GM12878 (cell line): Measurements from ENCODE around the gene SLC35F2. TPM values are rescaled to one million over a fixed set of nuclear protein-coding genes. Genes with fewer than 3 reads are reported as not detected.

Source experiments
- ATAC-seq: fragments of 200-7000 bp; cut with Tn5 transposase; 3 replicates; pipeline ENCODE4 v1.9.1; 2020; ENCODE audit warnings: mild to moderate bottlenecking, moderate library complexity
- BruUV-seq: library from RNA; stranded (reverse); fragments of 400-500 nt; replicated peaks from 2 replicates; lab custom pipeline; 2021; lab: Mats Ljungman, UMichigan
- CTCF ChIA-PET: fragments of 300-600 bp; sonication (Branson Sonifier 250); formaldehyde crosslinking; extraction: SDS; loops from one replicate; lab custom pipeline; 2021; ENCODE audit warnings: inconsistent platforms; lab: Yijun Ruan, JAX
- POLR2A ChIA-PET: fragments of 350-600 bp; formaldehyde crosslinking; extraction: SDS; loops from one replicate; lab custom pipeline; 2021; ENCODE audit warnings: inconsistent platforms; lab: Charles Lee
- RAD21 ChIA-PET: fragments of 300-600 bp; sonication (Branson Sonifier 250); formaldehyde crosslinking; loops from one replicate; lab custom pipeline; 2023; ENCODE audit warnings: antibody characterized with exemption; ENCODE audit not compliant: unreplicated experiment; lab: Charles Lee
- SMC1A ChIA-PET: fragments of 300-600 bp; sonication (Branson Sonifier 250); formaldehyde crosslinking; loops from one replicate; lab custom pipeline; 2023; ENCODE audit not compliant: unreplicated experiment, uncharacterized antibody; lab: Charles Lee
- DNase-seq: peaks from one replicate; pipeline ENCODE4 v3.0.0-alpha.2; 2011; ENCODE audit warnings: low read depth, low spot score
- FAIRE-seq: peaks from 3 replicates; lab custom pipeline; 2011; peaks lifted over from hg19 to GRCh38; lab: Jason Lieb, UNC
- H2AFZ ChIP-seq: 2 replicates; pipeline ENCODE4 v1.6.0; 2011; ENCODE audit warnings: low read depth, low read length, control low read depth; ENCODE audit not compliant: control insufficient read depth
- H3K27ac ChIP-seq: 2 replicates; pipeline ENCODE4 v1.5.1; 2011; ENCODE audit warnings: control low read depth; ENCODE audit not compliant: control insufficient read depth, insufficient read depth
- H3K27me3 ChIP-seq, 2 experiments: replicated peaks in 1 of 2; 2 replicates each; pipeline versions ENCODE4 v1.6.0 to v1.6.1; 2011; ENCODE audit warnings: low read length in 1 of 2; ENCODE audit not compliant: control insufficient read depth in 2 of 2, insufficient read depth in 2 of 2
- H3K36me3 ChIP-seq, 2 experiments: 2 replicates each; pipeline ENCODE4 v1.5.1; 2011; ENCODE audit warnings: low read length in 1 of 2; ENCODE audit not compliant: control insufficient read depth in 2 of 2, insufficient read depth in 2 of 2
- H3K4me1 ChIP-seq: 2 replicates; pipeline ENCODE4 v1.6.1; 2011; ENCODE audit warnings: mild to moderate bottlenecking, low read length, moderate library complexity, mixed read lengths; ENCODE audit not compliant: control insufficient read depth, insufficient read depth
- H3K4me2 ChIP-seq: 2 replicates; pipeline ENCODE4 v1.6.0; 2011; ENCODE audit warnings: control low read depth; ENCODE audit not compliant: control insufficient read depth, insufficient read depth
- H3K4me3 ChIP-seq: fragments of 200-600 bp; sonication (generic); 2 replicates; pipeline ENCODE4 v1.5.1; 2016
- H3K79me2 ChIP-seq: 2 replicates; pipeline ENCODE4 v1.6.0; 2011; ENCODE audit warnings: low read length; ENCODE audit not compliant: control insufficient read depth, insufficient read depth
- H3K9ac ChIP-seq: 2 replicates; pipeline ENCODE4 v1.8.0; 2011; ENCODE audit warnings: low read length, control low read depth, mixed read lengths; ENCODE audit not compliant: control insufficient read depth, insufficient read depth
- H3K9me3 ChIP-seq: replicated peaks from 3 replicates; pipeline ENCODE4 v1.5.1; 2011; ENCODE audit warnings: mild to moderate bottlenecking, low read length; ENCODE audit not compliant: control insufficient read depth, insufficient read depth
- H4K20me1 ChIP-seq: 2 replicates; pipeline ENCODE4 v1.6.0; 2011; ENCODE audit not compliant: control insufficient read depth, insufficient read depth
- EED ChIP-seq: sonication (generic); IDR thresholded peaks from 2 replicates; pipeline ENCODE4 v1.6.1; 2016; ENCODE audit warnings: antibody characterized with exemption, low read depth
- ESRRA ChIP-seq: IDR thresholded peaks from 2 replicates; pipeline ENCODE4 v1.6.1; 2012; ENCODE audit warnings: mild to moderate bottlenecking, low read length, improper control_type of control experiment
- HCFC1 ChIP-seq: fragments of 150-350 bp; IDR thresholded peaks from 2 replicates; pipeline ENCODE4 v1.6.1; 2014; ENCODE audit warnings: low read length
- IRF5 ChIP-seq: fragments of 450-650 bp; IDR thresholded peaks from 2 replicates; pipeline ENCODE4 v1.6.1; 2017; ENCODE audit warnings: borderline replicate concordance
- JUNB ChIP-seq: IDR thresholded peaks from 2 replicates; pipeline ENCODE4 v1.6.1; 2016; ENCODE audit warnings: antibody characterized with exemption, mild to moderate bottlenecking
- PAX5 ChIP-seq: IDR thresholded peaks from 2 replicates; pipeline ENCODE4 v1.6.1; 2011; ENCODE audit warnings: low read depth, low read length, borderline replicate concordance
- YBX1 ChIP-seq: fragments of 450-650 bp; IDR thresholded peaks from 2 replicates; pipeline ENCODE4 v1.6.1; 2016; ENCODE audit warnings: antibody characterized with exemption
- WGBS: methylation state at CpG from one replicate; pipeline ENCODE4 v1.1.6; 2016; ENCODE audit warnings: low lambda C conversion rate; ENCODE audit not compliant: insufficient replicate concordance, insufficient coverage; ENCODE audit errors: missing lambda C conversion rate; 5-methylcytosine and 5-hydroxymethylcytosine counted together
- in situ Hi-C: fragments of 300-500 bp; cut with MboI; formaldehyde crosslinking; loops from 9 replicates; pipeline ENCODE4 v1.14.3; 2018; ENCODE audit warnings: mixed read lengths
- intact Hi-C: fragments of 100-400 bp; cut with micrococcal nuclease; formaldehyde crosslinking; loops from one replicate; pipeline ENCODE4 v1.14.2; 2022; ENCODE audit not compliant: unreplicated experiment
- polyA plus RNA-seq, 11 experiments: library from polyadenylated mRNA; depleted of rRNA in 4 of 11; unstranded in 6 of 11; stranded (reverse) in 5 of 11; fragments of >200 nt; fragmentation: Nextera tagmentation in 4 of 11; fragmentation: Illumina TruSeq in 1 of 11; extraction: Ambion mirVana in 4 of 11; extraction: Trizol in 1 of 11; gene quantifications; 1 replicate in 1 of 11; 2 replicates in 10 of 11; pipeline versions ENCODE4 v1.2.1 to v1.2.3, GENCODE V29; 2011 to 2016; ENCODE audit warnings: inconsistent platforms in 2 of 11, missing spikeins in 2 of 11, low read depth in 1 of 11
- total RNA-seq, 4 experiments: library from RNA; depleted of rRNA in 3 of 4; stranded (reverse); fragments of >200 nt in 3 of 4; fragmentation: Illumina TruSeq in 1 of 4; extraction: Trizol in 1 of 4; gene quantifications; 2 replicates each; pipeline versions ENCODE4 v1.2.1 to v1.2.3, GENCODE V29; 2013 to 2021
- TF ChIP-seq, protein P1 (sequence below): IDR thresholded peaks from 2 replicates; pipeline ENCODE4 v1.6.1; 2012; ENCODE audit warnings: low read depth, low read length, improper control_type of control experiment
- TF ChIP-seq, protein P2 (sequence below): IDR thresholded peaks from 2 replicates; pipeline ENCODE4 v1.6.1; 2012; ENCODE audit warnings: low read depth, low read length, improper control_type of control experiment
- TF ChIP-seq, protein P3 (sequence below): fragments of 450-650 bp; IDR thresholded peaks from 2 replicates; pipeline ENCODE4 v1.6.1; 2017; ENCODE audit warnings: mild to moderate bottlenecking, moderate library complexity

The SLC35F2 gene
- total and polyA plus RNA-seq, 10 of the 15 experiments (the other 5 are each of a cell fraction or from before 2014, with no cell fraction given), result 15.2 to 48.8 (median 40.1) TPM

DNA sequence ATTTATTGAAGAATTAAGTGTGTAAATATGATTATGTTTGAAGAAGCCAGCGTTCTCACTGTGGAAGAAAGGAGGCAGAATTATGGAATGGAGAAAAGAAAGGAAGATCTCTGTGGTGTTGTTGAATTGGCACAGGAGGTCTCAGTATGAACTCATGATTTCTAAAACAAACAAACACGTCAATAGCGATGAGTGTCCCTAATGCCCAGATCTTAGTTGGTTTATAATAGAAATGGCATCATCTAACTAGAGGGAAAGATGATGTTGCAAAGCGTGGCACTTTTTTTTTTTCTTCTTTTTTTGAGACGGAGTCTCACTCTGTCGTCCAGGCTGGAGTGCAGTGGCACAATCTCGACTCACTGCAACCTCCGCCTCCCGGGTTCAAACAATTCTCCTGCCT is 107.5 kb downstream of the SLC35F2 start:
- FAIRE-seq, result no peak
- Histone ChIP-seq H3K27me3 (no peaks in the 10 kb centered on the region; a peak in 1 of 4 replicates), H4K20me1 (no peaks in the 10 kb centered on the region), H3K9me3 (no peaks in the 10 kb centered on the region), H3K9ac (no peak overlapping the region)
- CTCF ChIA-PET, result no interaction called here
- SMC1A ChIA-PET, result no interaction called here
- in situ Hi-C loops, result no loop called here
- 62% methylated on average over 9 of the region's 9 CpGs for WGBS
- ATAC-seq, result no peak
- TF ChIP-seq EED, result no peak
- TF ChIP-seq PAX5, result no peak
- TF ChIP-seq YBX1, result no peak
- TF ChIP-seq, protein P1, sequence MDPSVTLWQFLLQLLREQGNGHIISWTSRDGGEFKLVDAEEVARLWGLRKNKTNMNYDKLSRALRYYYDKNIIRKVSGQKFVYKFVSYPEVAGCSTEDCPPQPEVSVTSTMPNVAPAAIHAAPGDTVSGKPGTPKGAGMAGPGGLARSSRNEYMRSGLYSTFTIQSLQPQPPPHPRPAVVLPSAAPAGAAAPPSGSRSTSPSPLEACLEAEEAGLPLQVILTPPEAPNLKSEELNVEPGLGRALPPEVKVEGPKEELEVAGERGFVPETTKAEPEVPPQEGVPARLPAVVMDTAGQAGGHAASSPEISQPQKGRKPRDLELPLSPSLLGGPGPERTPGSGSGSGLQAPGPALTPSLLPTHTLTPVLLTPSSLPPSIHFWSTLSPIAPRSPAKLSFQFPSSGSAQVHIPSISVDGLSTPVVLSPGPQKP, result no peak
- TF ChIP-seq, protein P2, sequence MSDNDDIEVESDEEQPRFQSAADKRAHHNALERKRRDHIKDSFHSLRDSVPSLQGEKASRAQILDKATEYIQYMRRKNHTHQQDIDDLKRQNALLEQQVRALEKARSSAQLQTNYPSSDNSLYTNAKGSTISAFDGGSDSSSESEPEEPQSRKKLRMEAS, result no peak
- TF ChIP-seq, protein P3, sequence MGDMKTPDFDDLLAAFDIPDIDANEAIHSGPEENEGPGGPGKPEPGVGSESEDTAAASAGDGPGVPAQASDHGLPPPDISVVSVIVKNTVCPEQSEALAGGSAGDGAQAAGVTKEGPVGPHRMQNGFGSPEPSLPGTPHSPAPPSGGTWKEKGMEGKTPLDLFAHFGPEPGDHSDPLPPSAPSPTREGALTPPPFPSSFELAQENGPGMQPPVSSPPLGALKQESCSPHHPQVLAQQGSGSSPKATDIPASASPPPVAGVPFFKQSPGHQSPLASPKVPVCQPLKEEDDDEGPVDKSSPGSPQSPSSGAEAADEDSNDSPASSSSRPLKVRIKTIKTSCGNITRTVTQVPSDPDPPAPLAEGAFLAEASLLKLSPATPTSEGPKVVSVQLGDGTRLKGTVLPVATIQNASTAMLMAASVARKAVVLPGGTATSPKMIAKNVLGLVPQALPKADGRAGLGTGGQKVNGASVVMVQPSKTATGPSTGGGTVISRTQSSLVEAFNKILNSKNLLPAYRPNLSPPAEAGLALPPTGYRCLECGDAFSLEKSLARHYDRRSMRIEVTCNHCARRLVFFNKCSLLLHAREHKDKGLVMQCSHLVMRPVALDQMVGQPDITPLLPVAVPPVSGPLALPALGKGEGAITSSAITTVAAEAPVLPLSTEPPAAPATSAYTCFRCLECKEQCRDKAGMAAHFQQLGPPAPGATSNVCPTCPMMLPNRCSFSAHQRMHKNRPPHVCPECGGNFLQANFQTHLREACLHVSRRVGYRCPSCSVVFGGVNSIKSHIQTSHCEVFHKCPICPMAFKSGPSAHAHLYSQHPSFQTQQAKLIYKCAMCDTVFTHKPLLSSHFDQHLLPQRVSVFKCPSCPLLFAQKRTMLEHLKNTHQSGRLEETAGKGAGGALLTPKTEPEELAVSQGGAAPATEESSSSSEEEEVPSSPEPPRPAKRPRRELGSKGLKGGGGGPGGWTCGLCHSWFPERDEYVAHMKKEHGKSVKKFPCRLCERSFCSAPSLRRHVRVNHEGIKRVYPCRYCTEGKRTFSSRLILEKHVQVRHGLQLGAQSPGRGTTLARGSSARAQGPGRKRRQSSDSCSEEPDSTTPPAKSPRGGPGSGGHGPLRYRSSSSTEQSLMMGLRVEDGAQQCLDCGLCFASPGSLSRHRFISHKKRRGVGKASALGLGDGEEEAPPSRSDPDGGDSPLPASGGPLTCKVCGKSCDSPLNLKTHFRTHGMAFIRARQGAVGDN, result no peak
- no peak for TF ChIP-seq JUNB
- no peak for TF ChIP-seq HCFC1
- no peak for TF ChIP-seq ESRRA
- no peak for TF ChIP-seq IRF5
- TF ChIP-seq, all 136 proteins: peak for 0
- Histone ChIP-seq H3K36me3 (no peaks in the 10 kb centered on the region), H3K4me3 (no peak overlapping the region), H2AFZ (no peak overlapping the region), H3K27ac (no peak overlapping the region), H3K79me2 (no peaks in the 10 kb centered on the region), H3K4me2 (no peak overlapping the region), H3K4me1 (no peaks in the 10 kb centered on the region)
- no peak for DNase-seq
- intact Hi-C loops, result no loop called here
- no TSS peak for BruUV-seq
- ChIA-PET RAD21 (no interaction called here), POLR2A (no interaction called here)
